HL-60 (cell line): ENCODE data around the gene TNPO1.

Source experiments
- CTCF ChIP-seq: IDR thresholded peaks from one replicate; pipeline ENCODE4 v1.5.1; 2011; ENCODE audit warnings: low read length, control low read depth, inconsistent platforms; ENCODE audit not compliant: insufficient read depth
- GABPA ChIP-seq: IDR thresholded peaks from 2 replicates; pipeline ENCODE4 v1.6.1; 2012; ENCODE audit warnings: low read depth
- POLR2AphosphoS5 ChIP-seq: IDR thresholded peaks from 2 replicates; pipeline ENCODE4 v1.6.1; 2012; ENCODE audit warnings: low read depth
- REST ChIP-seq: IDR thresholded peaks from 2 replicates; pipeline ENCODE4 v1.6.1; 2012; ENCODE audit warnings: low read depth; ENCODE audit not compliant: insufficient replicate concordance

GRCh38 chr5:72955143-72955767, 138.8 kb downstream of the TNPO1 start:
- TF ChIP-seq CTCF (no peak), REST (no peak), POLR2AphosphoS5 (no peak), GABPA (no peak)
